Fibroblast of mammary gland (primary cell): ENCODE measurements around the gene CHN2.
"Not testable (repeated sequence)": the region's sequence is repeated elsewhere in the genome, so short reads cannot be mapped to it uniquely, and the experiment has no call there.

Experiments used
- DNase-seq: peaks from one replicate; pipeline ENCODE4 v3.0.0-alpha.2; 2010; ENCODE audit warnings: low read depth
- H3K4me3 ChIP-seq: 2 replicates; pipeline ENCODE4 v1.5.1; 2011; ENCODE audit warnings: low read depth, mild to moderate bottlenecking, low read length, moderate library complexity; ENCODE audit not compliant: control insufficient read depth
- TF ChIP-seq, protein P1 (sequence below): conservative IDR thresholded peaks from 2 replicates; pipeline ENCODE4 v1.5.1; 2011; ENCODE audit warnings: low read depth, low read length, inconsistent platforms; ENCODE audit not compliant: control insufficient read depth, insufficient read depth

The CHN2 gene

GRCh38 chr7:29516491-29516890, 321.9 kb downstream of the CHN2 start:
- H3K4me3 ChIP-seq: no peak overlapping the region
- TF ChIP-seq, protein P1, sequence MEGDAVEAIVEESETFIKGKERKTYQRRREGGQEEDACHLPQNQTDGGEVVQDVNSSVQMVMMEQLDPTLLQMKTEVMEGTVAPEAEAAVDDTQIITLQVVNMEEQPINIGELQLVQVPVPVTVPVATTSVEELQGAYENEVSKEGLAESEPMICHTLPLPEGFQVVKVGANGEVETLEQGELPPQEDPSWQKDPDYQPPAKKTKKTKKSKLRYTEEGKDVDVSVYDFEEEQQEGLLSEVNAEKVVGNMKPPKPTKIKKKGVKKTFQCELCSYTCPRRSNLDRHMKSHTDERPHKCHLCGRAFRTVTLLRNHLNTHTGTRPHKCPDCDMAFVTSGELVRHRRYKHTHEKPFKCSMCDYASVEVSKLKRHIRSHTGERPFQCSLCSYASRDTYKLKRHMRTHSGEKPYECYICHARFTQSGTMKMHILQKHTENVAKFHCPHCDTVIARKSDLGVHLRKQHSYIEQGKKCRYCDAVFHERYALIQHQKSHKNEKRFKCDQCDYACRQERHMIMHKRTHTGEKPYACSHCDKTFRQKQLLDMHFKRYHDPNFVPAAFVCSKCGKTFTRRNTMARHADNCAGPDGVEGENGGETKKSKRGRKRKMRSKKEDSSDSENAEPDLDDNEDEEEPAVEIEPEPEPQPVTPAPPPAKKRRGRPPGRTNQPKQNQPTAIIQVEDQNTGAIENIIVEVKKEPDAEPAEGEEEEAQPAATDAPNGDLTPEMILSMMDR: no peak
- no peak for DNase-seq

DNA sequence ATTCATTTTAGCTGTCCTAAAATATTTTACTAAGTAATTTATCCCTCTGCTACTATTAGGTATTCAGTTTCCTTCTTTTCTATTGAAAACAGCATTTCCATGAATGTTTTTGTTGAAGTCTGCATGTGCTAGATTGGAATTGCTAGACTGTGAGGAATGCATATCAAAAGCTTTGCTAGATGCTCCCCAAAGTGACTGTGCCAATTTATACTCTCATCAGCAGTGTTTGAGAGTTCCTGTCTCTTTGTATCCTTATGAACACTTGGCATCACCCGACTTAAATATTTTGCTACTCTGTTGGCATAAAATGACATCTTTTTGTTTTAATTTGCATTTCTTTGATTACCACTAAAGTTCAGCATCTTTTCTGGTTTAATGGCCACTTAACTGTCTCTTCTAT, 324.0 kb downstream of the CHN2 start:
- TF ChIP-seq, protein P1: no peak
- no peak for DNase-seq
- no peak overlapping the region for H3K4me3 ChIP-seq

- DNase-seq: no peak
- no peak overlapping the region for H3K4me3 ChIP-seq
- TF ChIP-seq, protein P1: no peak
Measured at GRCh38 chr7:29523728-29524127, 329.2 kb downstream of the CHN2 start.

GRCh38 chr7:29527505-29528108, 333.0 kb downstream of the CHN2 start:
- H3K4me3 ChIP-seq: no peak overlapping the region
- TF ChIP-seq, protein P1: no peak
- DNase-seq: no peak

DNA sequence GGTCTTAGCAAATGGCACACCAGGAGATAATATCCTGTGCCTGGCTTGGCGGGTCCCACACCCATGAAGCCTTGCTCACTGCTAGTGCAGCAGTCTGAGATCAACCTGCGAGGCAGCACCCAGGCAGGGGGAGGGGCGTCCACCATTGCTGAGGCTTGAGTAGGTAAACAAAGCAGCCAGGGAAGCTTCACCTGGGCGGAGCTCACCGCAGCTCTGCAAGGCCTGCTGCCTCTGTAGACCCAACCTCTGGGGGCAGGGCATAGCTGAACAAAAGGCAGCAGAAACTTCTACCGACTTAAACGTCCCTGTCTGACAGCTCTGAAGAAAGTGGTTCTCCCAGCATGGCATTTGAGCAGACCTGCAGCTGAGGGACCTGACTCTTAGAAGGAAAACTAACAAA, 334.0 kb downstream of the CHN2 start:
- not testable (repeated sequence) for H3K4me3 ChIP-seq

More for the DNA sequence above, 334.0 kb downstream of the CHN2 start:
- not testable (repeated sequence) for DNase-seq
